Hematopoietic multipotent progenitor cell treated with erythropoietin and hydrocortisone succinate and interleukin-3 and kit ligand, for 4 days (in vitro differentiated cells): ENCODE measurements around the gene IFNL1.
A peak's percentile ranks its signal among the peaks of the same experiment; 100 is the strongest.
"Not testable (repeated sequence)": the region's sequence is repeated elsewhere in the genome, so short reads cannot be mapped to it uniquely, and the experiment has no call there.

ENCODE experiments used
- DNase-seq: peaks from one replicate; pipeline ENCODE4 v3.0.0-alpha.2; 2015

Gene IFNL1

GRCh38 chr19:39309305-39309670 is 13.1 kb downstream of the IFNL1 start:
- not testable (repeated sequence) for DNase-seq

GRCh38 chr19:39310558-39311311 is 14.5 kb downstream of the IFNL1 start:
- DNase-seq = peak; percentile 77

GRCh38 chr19:39314016-39314728 is 18.0 kb downstream of the IFNL1 start:
- no peak for DNase-seq

GRCh38 chr19:39315933-39316332 is 19.7 kb downstream of the IFNL1 start:
- no peak for DNase-seq

GRCh38 chr19:39316627-39317321 is 20.6 kb downstream of the IFNL1 start:
- no peak for DNase-seq

- no peak for DNase-seq
Observed at GRCh38 chr19:39317476-39317875, 21.3 kb downstream of the IFNL1 start.

GRCh38 chr19:39318071-39318470 is 21.9 kb downstream of the IFNL1 start:
- DNase-seq = no peak

GRCh38 chr19:39318690-39319089 is 22.5 kb downstream of the IFNL1 start:
- no peak for DNase-seq

GRCh38 chr19:39319098-39319891 is 23.1 kb downstream of the IFNL1 start:
- DNase-seq = no peak

- DNase-seq = no peak
Observed at GRCh38 chr19:39319892-39320248, 23.7 kb downstream of the IFNL1 start.

- no peak for DNase-seq
Observed at GRCh38 chr19:39321117-39321831, 25.1 kb downstream of the IFNL1 start.

- no peak for DNase-seq
Observed at GRCh38 chr19:39321832-39322176, 25.6 kb downstream of the IFNL1 start.

GRCh38 chr19:39324242-39324842 is 28.1 kb downstream of the IFNL1 start:
- DNase-seq = no peak

- DNase-seq = no peak
Observed at GRCh38 chr19:39325778-39326665, 29.8 kb downstream of the IFNL1 start.

GRCh38 chr19:39327363-39328045 is 31.3 kb downstream of the IFNL1 start:
- no peak for DNase-seq

GRCh38 chr19:39328046-39328705 is 32.0 kb downstream of the IFNL1 start:
- peak; percentile 87 for DNase-seq

GRCh38 chr19:39329948-39330347 is 33.7 kb downstream of the IFNL1 start:
- DNase-seq = no peak

GRCh38 chr19:39332293-39332692 is 36.1 kb downstream of the IFNL1 start:
- DNase-seq = no peak

GRCh38 chr19:39332738-39333137 is 36.5 kb downstream of the IFNL1 start:
- not testable (repeated sequence) for DNase-seq

GRCh38 chr19:39333507-39333906 is 37.3 kb downstream of the IFNL1 start:
- no peak for DNase-seq
